Lower leg skin (tissue), 4 donors: Measurements from ENCODE around the gene TRAF7. TPM values are rescaled to one million over a fixed set of nuclear protein-coding genes. Genes with fewer than 3 reads are reported as not detected.

Experiments used
- DNase-seq, 2 donors: peaks; one replicate each; pipeline ENCODE4 v3.0.0-alpha.2; 2019; ENCODE audit warnings: low spot score in 2 of 2
- H3K4me3 ChIP-seq: fragments of 200-600 bp; sonication (generic); 2 replicates; pipeline ENCODE4 v1.5.1; 2017; ENCODE audit warnings: mild to moderate bottlenecking, low read depth; ENCODE audit not compliant: poor library complexity, severe bottlenecking
- CTCF ChIP-seq, 3 donors: fragments of 450-650 bp; IDR thresholded peaks; one replicate each; pipeline ENCODE4 v1.5.1; 2016; ENCODE audit warnings: antibody characterized with exemption in 3 of 3, mild to moderate bottlenecking in 3 of 3, moderate library complexity in 2 of 3
- POLR2A ChIP-seq, 2 donors: fragments of 450-650 bp; IDR thresholded peaks; one replicate each; pipeline ENCODE4 v1.6.1; 2016 to 2017; ENCODE audit warnings: antibody characterized with exemption in 2 of 2, mild to moderate bottlenecking in 1 of 2, moderate library complexity in 1 of 2
- WGBS, 2 donors: methylation state at CpG; one replicate each; pipeline ENCODE4 v1.1.5; 2018; 5-methylcytosine and 5-hydroxymethylcytosine counted together
- intact Hi-C: fragments of 100-400 bp; cut with DNase I; formaldehyde crosslinking; loops from one replicate; pipeline ENCODE4 v1.15.0; 2023; ENCODE audit warnings: low total_unique reads
- microRNA counts, 2 donors: library from miRNA; unstranded; fragments of <30 nt; microRNA quantifications; one replicate each; lab custom pipeline; 2016
- microRNA-seq, 2 donors: library from miRNA; unstranded; fragments of <30 nt; microRNA quantifications; one replicate each; pipeline ENCODE4, GENCODE V29; 2016; ENCODE audit warnings: borderline replicate concordance in 2 of 2, borderline number of aligned reads in 1 of 2
- total RNA-seq, 4 donors: library from RNA; depleted of rRNA; stranded (reverse); fragments of >200 nt; gene quantifications; one replicate each; pipeline ENCODE4 v1.1.0, GENCODE V29; 2016

TRAF7 gene
- total RNA-seq, 4 donors from 2014 or later: 60.8 to 74.8 (median 68.9) TPM

DNA sequence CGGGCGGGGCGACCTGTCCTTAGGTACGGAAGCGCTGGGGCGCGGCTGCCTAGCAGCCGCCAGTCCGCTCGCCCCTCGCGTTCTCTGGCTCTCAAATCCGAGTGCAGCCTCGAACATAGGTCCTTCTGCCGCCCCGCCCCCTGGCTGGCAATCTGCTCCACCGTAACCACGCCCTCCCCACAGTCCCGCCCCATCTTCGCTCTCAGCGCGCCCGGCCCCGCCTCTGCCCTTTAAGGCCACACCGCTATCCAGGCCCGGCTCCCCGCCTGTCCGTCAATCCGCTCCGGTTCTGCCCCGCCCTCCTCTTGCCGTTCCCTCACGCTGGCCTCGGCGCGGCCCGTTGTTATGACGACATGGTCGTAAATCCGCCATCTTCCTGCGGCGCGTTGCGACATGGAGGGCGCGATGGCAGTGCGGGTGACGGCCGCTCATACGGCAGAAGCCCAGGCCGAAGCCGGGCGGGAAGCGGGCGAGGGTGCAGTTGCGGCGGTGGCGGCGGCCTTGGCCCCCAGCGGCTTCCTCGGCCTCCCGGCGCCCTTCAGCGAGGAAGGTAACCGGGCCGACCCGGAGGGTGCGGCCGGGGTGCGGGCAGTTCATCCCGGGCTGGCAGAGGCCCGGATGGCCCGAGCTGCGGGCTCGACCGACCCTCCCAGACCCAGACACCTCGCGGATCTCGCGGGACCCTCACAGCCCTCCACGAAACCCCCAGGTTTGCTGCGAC is 67.8 kb downstream of the TRAF7 start, which contains the start of gene E4F1:
Gene E4F1, plus strand, starts transcription at position 371 of the 721 bp plus-strand sequence. Its CDS starts 23 bp downstream, at position 394.
- WGBS, 2 donors: 0 to 1% methylated on average over 28 to 57 of the region's 82 CpGs
- peak; percentile 99 to 100 for DNase-seq
- peak within 1 kb of the TSS; percentile 91 for H3K4me3 ChIP-seq
- TF ChIP-seq POLR2A (IDR thresholded peaks at IDR 0.05) (peak in 1 of 2 donors; percentile 6), CTCF (IDR thresholded peaks at IDR 0.05) (no peak)
- intact Hi-C loops: no loop called here

DNA sequence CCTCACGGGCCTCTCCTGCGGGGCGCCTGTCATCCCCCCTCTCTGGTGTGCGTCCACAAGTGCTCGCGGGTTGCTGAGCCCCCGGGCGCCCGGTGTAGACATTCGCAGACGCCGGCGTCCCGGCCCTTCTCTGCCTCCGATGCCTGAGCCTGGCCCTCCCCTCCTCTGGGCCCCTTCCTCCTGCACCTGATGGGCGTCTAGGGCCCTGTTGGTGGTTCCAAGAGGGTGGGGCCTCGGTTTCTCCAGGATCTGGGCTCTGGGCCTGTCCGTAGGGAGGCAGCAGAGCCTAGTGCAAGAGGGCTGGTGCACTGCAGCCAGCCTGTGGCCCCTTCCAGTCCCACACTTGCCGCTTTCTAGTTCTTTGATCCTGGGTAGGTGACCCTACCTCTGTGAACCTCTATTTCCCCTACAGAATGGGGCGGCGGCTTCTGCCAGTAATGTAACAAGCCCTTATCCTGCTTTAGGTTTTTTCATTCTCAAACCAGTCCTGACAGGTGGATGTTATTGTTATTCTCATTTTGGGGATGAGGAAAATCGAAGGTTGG is 68.4 kb downstream of the TRAF7 start:
- DNase-seq: no peak

GRCh38 chr16:2226245-2226793 is 70.7 kb downstream of the TRAF7 start:
- TF ChIP-seq POLR2A (IDR thresholded peaks at IDR 0.05) (no peak), CTCF (IDR thresholded peaks at IDR 0.05) (no peak)
- H3K4me3 ChIP-seq: no peak overlapping the region
- DNase-seq: no peak
- intact Hi-C loops: no loop called here
- WGBS, 2 donors: 66 to 71% methylated on average over 9 of the region's 9 CpGs

More for the DNA sequence above, 68.4 kb downstream of the TRAF7 start:
- no peak for TF ChIP-seq POLR2A (IDR thresholded peaks at IDR 0.05)
- intact Hi-C loops: no loop called here
- 5 to 10% methylated on average over 10 to 20 of the region's 22 CpGs for WGBS, 2 donors
- H3K4me3 ChIP-seq: peak overlapping the region; percentile 91

DNA sequence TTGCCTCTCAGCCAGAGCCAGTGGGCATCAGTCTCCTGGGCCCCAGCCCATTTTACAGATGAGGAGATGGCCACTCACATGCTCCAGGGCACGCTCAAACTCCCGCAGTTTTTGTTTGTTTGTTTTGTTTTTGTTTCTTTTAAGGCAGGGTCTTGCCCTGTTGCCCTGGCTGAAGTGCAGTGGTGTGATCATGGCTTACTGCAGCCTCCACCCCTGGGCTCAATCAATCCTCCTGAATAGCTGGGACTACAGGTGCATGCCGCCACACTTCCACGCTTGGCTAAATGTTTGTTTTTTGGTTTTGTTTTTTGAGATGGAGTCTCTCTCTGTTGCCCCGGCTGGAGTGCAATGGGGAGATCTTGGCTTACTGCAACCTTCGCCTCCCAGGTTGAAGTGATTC is 71.3 kb downstream of the TRAF7 start:
- intact Hi-C loops: no loop called here
- 93 to 96% methylated on average over 6 of the region's 6 CpGs for WGBS, 2 donors
- no peak for DNase-seq
- TF ChIP-seq CTCF (IDR thresholded peaks at IDR 0.05) (no peak), POLR2A (IDR thresholded peaks at IDR 0.05) (no peak)
- no peak overlapping the region for H3K4me3 ChIP-seq

MicroRNAs within 50 kb of the gene (microRNA counts, 767-probe panel; counts per million panel counts)
- microRNA hsa-miR-3180 (lab: Ali Mortazavi, UCI) (0 to 358 counts per million in 2 donors), microRNA hsa-miR-4516 (lab: Ali Mortazavi, UCI) (0 to 358 counts per million in 2 donors)

Small RNAs within 50 kb of the gene (microRNA-seq; reads per million reads assigned to microRNA genes)
- gene MIR3180-5 (0 reads per million in 2 donors), gene MIR4516 (0 reads per million in 2 donors), gene MIR6511B1 (0 reads per million in 2 donors)

Other genes with a start within 250 kb of the TRAF7 start
- gene HS3ST6, start 237.4 kb upstream of the TRAF7 start, total RNA-seq: 100 to 1,000 TPM; 103 to 153 (median 120) TPM
- 10 to 100 TPM; 18.7 to 44.3 (median 31.7) TPM for gene MSRB1, start 212.6 kb upstream of the TRAF7 start, total RNA-seq
- gene RPL3L, start 201.1 kb upstream of the TRAF7 start, total RNA-seq: 1 to 10 TPM in 1 of 4 donors, not detected in 3; 1.6 TPM
- 100 to 1,000 TPM; 183 to 245 (median 217) TPM for gene NDUFB10, start 196.2 kb upstream of the TRAF7 start, total RNA-seq
- gene RPS2, start 191.0 kb upstream of the TRAF7 start, total RNA-seq: 1,000 to 10,000 TPM; 2,603 to 4,441 (median 3,196) TPM
- gene RNF151, start 188.9 kb upstream of the TRAF7 start, total RNA-seq: not detected
- 100 to 1,000 TPM in 2 of 4 donors, 10 to 100 TPM in 2; 60.8 to 114 (median 83.7) TPM for gene TBL3, start 183.7 kb upstream of the TRAF7 start, total RNA-seq
- 1 to 10 TPM in 1 of 4 donors, under 1 TPM in 1, not detected in 2; 0.23 to 1.2 TPM for gene NOXO1, start 174.3 kb upstream of the TRAF7 start, total RNA-seq
- gene GFER, start 171.6 kb upstream of the TRAF7 start, total RNA-seq: 10 to 100 TPM in 3 of 4 donors, 1 to 10 TPM in 1; 9.7 to 14.4 (median 11.6) TPM
- 1 to 10 TPM in 1 of 4 donors, under 1 TPM in 2, not detected in 1; 0.72 to 1.1 (median 0.78) TPM for gene SYNGR3, start 165.8 kb upstream of the TRAF7 start, total RNA-seq
- 100 to 1,000 TPM in 2 of 4 donors, 10 to 100 TPM in 2; 56.1 to 117 (median 86.5) TPM for gene ZNF598, start 146.0 kb upstream of the TRAF7 start, total RNA-seq
- gene NPW, start 136.0 kb upstream of the TRAF7 start, total RNA-seq: 1 to 10 TPM in 2 of 4 donors, under 1 TPM in 1, not detected in 1; 0.38 to 3.9 (median 1.6) TPM
- 10 to 100 TPM; 11.9 to 30.6 (median 27.3) TPM for gene NHERF2, start 128.9 kb upstream of the TRAF7 start, total RNA-seq
- gene NTHL1, start 107.9 kb upstream of the TRAF7 start, total RNA-seq: 10 to 100 TPM in 3 of 4 donors, 1 to 10 TPM in 1; 5.8 to 29.9 (median 21.5) TPM
- gene TSC2, start 107.8 kb upstream of the TRAF7 start, total RNA-seq: 100 to 1,000 TPM in 1 of 4 donors, 10 to 100 TPM in 3; 56.7 to 130 (median 65.1) TPM
- gene PKD1, start 19.9 kb upstream of the TRAF7 start, total RNA-seq: 100 to 1,000 TPM; 125 to 266 (median 192) TPM
- 1 to 10 TPM in 3 of 4 donors, not detected in 1; 1.6 to 2.9 (median 2.0) TPM for gene RAB26, start 7.2 kb upstream of the TRAF7 start, total RNA-seq
- 1 to 10 TPM in 3 of 4 donors, under 1 TPM in 1; 0.71 to 2.2 (median 1.3) TPM for gene CASKIN1, start 40.8 kb downstream of the TRAF7 start, total RNA-seq
- 10 to 100 TPM; 43.8 to 69.4 (median 54.9) TPM for gene MLST8, start 49.7 kb downstream of the TRAF7 start, total RNA-seq
- gene BRICD5, start 55.1 kb downstream of the TRAF7 start, total RNA-seq: 1 to 10 TPM; 2.3 to 6.2 (median 2.5) TPM
- 10 to 100 TPM in 3 of 4 donors, 1 to 10 TPM in 1; 9.6 to 19.4 (median 12.8) TPM for gene PGP, start 59.1 kb downstream of the TRAF7 start, total RNA-seq
- 10 to 100 TPM; 50.3 to 85.8 (median 57.4) TPM for gene E4F1, start 67.8 kb downstream of the TRAF7 start, total RNA-seq
- 10 to 100 TPM; 39.8 to 93.3 (median 55.0) TPM for gene DNASE1L2, start 80.7 kb downstream of the TRAF7 start, total RNA-seq
- 10 to 100 TPM; 37.1 to 69.9 (median 54.5) TPM for gene ECI1, start 95.8 kb downstream of the TRAF7 start, total RNA-seq
- gene RNPS1, start 112.3 kb downstream of the TRAF7 start, total RNA-seq: 100 to 1,000 TPM; 127 to 132 (median 128) TPM
- 10 to 100 TPM in 1 of 4 donors, 1 to 10 TPM in 3; 5.4 to 10.3 (median 9.5) TPM for gene ABCA3, start 184.9 kb downstream of the TRAF7 start, total RNA-seq